SK-N-SH treated with all-trans-retinoic acid at 6 μM for 48 hours (cell line): ENCODE data around the gene FANCG.

ENCODE experiments used
- ATAC-seq: fragments of 200-7000 bp; cut with Tn5 transposase; 3 replicates; pipeline ENCODE4 v1.9.1; 2020; ENCODE audit warnings: mild to moderate bottlenecking, moderate library complexity
- BACH2 ChIP-seq: fragments of 250-450 bp; sonication (Bioruptor Pico); IDR thresholded peaks from 2 replicates; pipeline ENCODE4 v1.9.0; 2021; ENCODE audit warnings: mild to moderate bottlenecking, borderline replicate concordance
- CREB5 ChIP-seq: fragments of 250-450 bp; sonication (Bioruptor Pico); IDR thresholded peaks from 2 replicates; pipeline ENCODE4 v1.5.1; 2020; ENCODE audit warnings: low read depth, mild to moderate bottlenecking, moderate library complexity
- CSDC2 ChIP-seq: fragments of 250-450 bp; sonication (Bioruptor Pico); IDR thresholded peaks from 2 replicates; pipeline ENCODE4 v1.5.0; 2020; ENCODE audit warnings: mild to moderate bottlenecking, moderate library complexity
- ESRRG ChIP-seq: fragments of 250-450 bp; sonication (Bioruptor Pico); IDR thresholded peaks from 2 replicates; pipeline ENCODE4 v1.6.1; 2021; ENCODE audit warnings: mild to moderate bottlenecking
- GLIS3 ChIP-seq: fragments of 250-450 bp; sonication (Bioruptor Pico); IDR thresholded peaks from 2 replicates; pipeline ENCODE4 v1.5.0; 2020; ENCODE audit warnings: mild to moderate bottlenecking, moderate library complexity
- ISL1 ChIP-seq: fragments of 250-450 bp; sonication (Bioruptor Pico); IDR thresholded peaks from 2 replicates; pipeline ENCODE4 v2.1.2; 2022; ENCODE audit warnings: mild to moderate bottlenecking, moderate library complexity
- OSR1 ChIP-seq: fragments of 250-450 bp; sonication (Bioruptor Pico); IDR thresholded peaks from 2 replicates; pipeline ENCODE4 v1.8.0; 2022; ENCODE audit warnings: moderate library complexity, mild to moderate bottlenecking, inconsistent platforms
- PATZ1 ChIP-seq: fragments of 250-450 bp; sonication (Bioruptor Pico); IDR thresholded peaks from 2 replicates; pipeline ENCODE4 v1.8.0; 2020; ENCODE audit warnings: mild to moderate bottlenecking, moderate library complexity, borderline replicate concordance
- POU6F1 ChIP-seq: fragments of 250-450 bp; sonication (Bioruptor Pico); IDR thresholded peaks from 2 replicates; pipeline ENCODE4 v1.8.0; 2021; ENCODE audit warnings: low read depth, mild to moderate bottlenecking, moderate library complexity, borderline replicate concordance
- PPARA ChIP-seq: fragments of 250-450 bp; sonication (Bioruptor Pico); IDR thresholded peaks from 2 replicates; pipeline ENCODE4 v1.5.0; 2020; ENCODE audit warnings: mild to moderate bottlenecking, borderline replicate concordance
- RARB ChIP-seq: fragments of 250-450 bp; sonication (Bioruptor Pico); IDR thresholded peaks from 2 replicates; pipeline ENCODE4 v1.8.0; 2021; ENCODE audit warnings: mild to moderate bottlenecking, moderate library complexity
- SNAI2 ChIP-seq: fragments of 250-450 bp; sonication (Bioruptor Pico); IDR thresholded peaks from 2 replicates; pipeline ENCODE4 v1.5.0; 2020; ENCODE audit warnings: mild to moderate bottlenecking, moderate library complexity
- TCF4 ChIP-seq: fragments of 250-450 bp; sonication (Bioruptor Pico); IDR thresholded peaks from 2 replicates; pipeline ENCODE4 v1.8.0; 2021; ENCODE audit warnings: mild to moderate bottlenecking, moderate library complexity, borderline replicate concordance
- TOX ChIP-seq: fragments of 250-450 bp; sonication (Bioruptor Pico); IDR thresholded peaks from 2 replicates; pipeline ENCODE4 v1.8.0; 2021; ENCODE audit warnings: mild to moderate bottlenecking, moderate library complexity, borderline replicate concordance
- TSHZ2 ChIP-seq: fragments of 250-450 bp; sonication (Bioruptor Pico); IDR thresholded peaks from 2 replicates; pipeline ENCODE4 v1.5.0; 2020; ENCODE audit warnings: mild to moderate bottlenecking, moderate library complexity
- ZC3H10 ChIP-seq: fragments of 250-450 bp; sonication (Bioruptor Pico); IDR thresholded peaks from 2 replicates; pipeline ENCODE4 v1.5.1; 2021; ENCODE audit warnings: mild to moderate bottlenecking, moderate library complexity
- ZFP3 ChIP-seq: fragments of 250-450 bp; sonication (Bioruptor Pico); IDR thresholded peaks from 2 replicates; pipeline ENCODE4 v1.5.0; 2020; ENCODE audit warnings: mild to moderate bottlenecking, moderate library complexity
- ZFP30 ChIP-seq: fragments of 450-650 bp; formaldehyde crosslinking; IDR thresholded peaks from 2 replicates; pipeline ENCODE4 v1.5.0; 2022; ENCODE audit warnings: mild to moderate bottlenecking, moderate library complexity
- ZNF70 ChIP-seq: fragments of 450-650 bp; formaldehyde crosslinking; IDR thresholded peaks from 2 replicates; pipeline ENCODE4 v1.5.0; 2020; ENCODE audit warnings: mild to moderate bottlenecking, moderate library complexity
- ZNF8 ChIP-seq: fragments of 450-650 bp; formaldehyde crosslinking; IDR thresholded peaks from 2 replicates; pipeline ENCODE4 v1.5.0; 2020; ENCODE audit warnings: mild to moderate bottlenecking, moderate library complexity
- TF ChIP-seq, protein P1 (sequence below): fragments of 250-450 bp; sonication (Bioruptor Pico); IDR thresholded peaks from 2 replicates; pipeline ENCODE4 v1.5.1; 2021; ENCODE audit warnings: mild to moderate bottlenecking, moderate library complexity

Gene FANCG

DNA sequence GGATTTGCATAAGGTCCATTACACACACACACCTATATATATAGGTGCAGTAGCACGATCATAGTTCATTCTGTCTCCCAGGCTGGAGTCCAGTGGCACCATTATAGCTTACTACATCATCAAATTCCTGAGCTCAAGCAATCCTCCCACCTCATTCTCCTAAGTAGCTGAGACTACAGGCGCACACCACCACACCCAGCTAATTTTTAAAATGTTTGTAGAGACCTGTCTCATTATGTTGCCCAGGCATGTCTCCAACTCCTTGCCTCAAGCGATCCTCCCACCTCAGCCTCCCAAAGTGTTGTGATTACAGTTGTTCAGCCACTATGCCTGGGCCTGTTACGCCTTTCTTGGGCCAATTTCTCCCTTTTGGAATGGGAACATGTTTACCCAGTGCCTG lies 50.5 kb downstream of the FANCG start:
- no peak for ATAC-seq
- TF ChIP-seq ESRRG (no peak), PPARA (CRISPR knock-in tag) (no peak), TCF4 (no peak), OSR1 (no peak), CREB5 (CRISPR knock-in tag) (no peak), CSDC2 (CRISPR knock-in tag) (no peak), ZC3H10 (CRISPR knock-in tag) (no peak), RARB (CRISPR knock-in tag) (no peak), BACH2 (CRISPR knock-in tag) (no peak), ZNF8 (no peak), GLIS3 (CRISPR knock-in tag) (no peak), SNAI2 (CRISPR knock-in tag) (no peak)

- no peak for ATAC-seq
- TF ChIP-seq TSHZ2 (CRISPR knock-in tag), result no peak
- TF ChIP-seq RARB (CRISPR knock-in tag), result no peak
- TF ChIP-seq, protein P1, sequence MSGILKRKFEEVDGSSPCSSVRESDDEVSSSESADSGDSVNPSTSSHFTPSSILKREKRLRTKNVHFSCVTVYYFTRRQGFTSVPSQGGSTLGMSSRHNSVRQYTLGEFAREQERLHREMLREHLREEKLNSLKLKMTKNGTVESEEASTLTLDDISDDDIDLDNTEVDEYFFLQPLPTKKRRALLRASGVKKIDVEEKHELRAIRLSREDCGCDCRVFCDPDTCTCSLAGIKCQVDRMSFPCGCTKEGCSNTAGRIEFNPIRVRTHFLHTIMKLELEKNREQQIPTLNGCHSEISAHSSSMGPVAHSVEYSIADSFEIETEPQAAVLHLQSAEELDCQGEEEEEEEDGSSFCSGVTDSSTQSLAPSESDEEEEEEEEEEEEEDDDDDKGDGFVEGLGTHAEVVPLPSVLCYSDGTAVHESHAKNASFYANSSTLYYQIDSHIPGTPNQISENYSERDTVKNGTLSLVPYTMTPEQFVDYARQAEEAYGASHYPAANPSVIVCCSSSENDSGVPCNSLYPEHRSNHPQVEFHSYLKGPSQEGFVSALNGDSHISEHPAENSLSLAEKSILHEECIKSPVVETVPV, result no peak
- no peak for TF ChIP-seq CSDC2 (CRISPR knock-in tag)
- TF ChIP-seq POU6F1 (CRISPR knock-in tag), result no peak
These were observed 51.4 kb downstream of the FANCG start for GRCh38 chr9:35028341-35028740.

GRCh38 chr9:35027860-35028259 lies 51.9 kb downstream of the FANCG start:
- ATAC-seq, result no peak
- TF ChIP-seq TCF4, result no peak
- no peak for TF ChIP-seq POU6F1 (CRISPR knock-in tag)
- TF ChIP-seq CREB5 (CRISPR knock-in tag), result no peak
- no peak for TF ChIP-seq PATZ1 (CRISPR knock-in tag)
- no peak for TF ChIP-seq ZFP30 (CRISPR knock-in tag)
- no peak for TF ChIP-seq GLIS3 (CRISPR knock-in tag)
- no peak for TF ChIP-seq ISL1 (CRISPR knock-in tag)
- TF ChIP-seq ESRRG, result no peak
- TF ChIP-seq PPARA (CRISPR knock-in tag), result no peak
- no peak for TF ChIP-seq BACH2 (CRISPR knock-in tag)
- no peak for TF ChIP-seq CSDC2 (CRISPR knock-in tag)
- TF ChIP-seq TOX, result no peak
- no peak for TF ChIP-seq ZNF70 (CRISPR knock-in tag)
- TF ChIP-seq ZC3H10 (CRISPR knock-in tag), result no peak
- no peak for TF ChIP-seq ZFP3
- no peak for TF ChIP-seq TSHZ2 (CRISPR knock-in tag)
- no peak for TF ChIP-seq OSR1
